B cell (primary cell): ENCODE measurements around the gene AP5S1.

ENCODE experiments used
- CTCF ChIP-seq: fragments of 200-600 bp; IDR thresholded peaks from one replicate; pipeline ENCODE4 v1.8.0; 2022; ENCODE audit warnings: antibody characterized with exemption, mild to moderate bottlenecking
- EZH2 ChIP-seq: IDR thresholded peaks from 2 replicates; pipeline ENCODE4 v1.6.1; 2012; ENCODE audit warnings: borderline replicate concordance, low read depth, mild to moderate bottlenecking, moderate library complexity, low read length; ENCODE audit not compliant: insufficient read depth, poor library complexity, severe bottlenecking

GRCh38 chr20:3782597-3782996, 37.8 kb upstream of the AP5S1 start:
- no peak for TF ChIP-seq CTCF
- no peak for TF ChIP-seq EZH2
